Sciatic nerve (tissue), 2 donors: ENCODE measurements around the gene BBS12. TPM values are rescaled to one million over a fixed set of nuclear protein-coding genes. Genes with fewer than 3 reads are reported as not detected.
A peak's percentile ranks its signal among the peaks of the same experiment; 100 is the strongest.

Source experiments
- ATAC-seq: fragments of 200-7000 bp; cut with Tn5 transposase; one replicate; pipeline ENCODE4 v1.9.1; 2020; ENCODE audit warnings: mild to moderate bottlenecking, moderate library complexity
- DNase-seq: peaks from one replicate; pipeline ENCODE4 v3.0.0-alpha.2; 2020; ENCODE audit warnings: low spot score
- intact Hi-C: fragments of 100-400 bp; cut with DNase I; formaldehyde crosslinking; loops from one replicate; pipeline ENCODE4 v1.14.2; 2022
- total RNA-seq: library from RNA; stranded (reverse); fragmentation: NEBNext Ultra II Directional; extraction: Animal tissue kit (Norgen Biotek cat#: 25700); gene quantifications from one replicate; pipeline ENCODE4 v1.2.1, GENCODE V29; 2021
- donor health status: DM: no; HTN: no; CAD: no.
- donor health status: DM: no; HTN: no; CAD: no.

BBS12 gene
- total RNA-seq, 1 donor from 2014 or later = 4.2 TPM

- intact Hi-C loops = no loop called here
- DNase-seq (no peak), ATAC-seq (no peak)
Measured at GRCh38 chr4:122710434-122711308, 21.8 kb upstream of the BBS12 start.

GRCh38 chr4:122711919-122712318, 20.6 kb upstream of the BBS12 start:
- intact Hi-C loops = no loop called here
- ATAC-seq = no peak
- DNase-seq = no peak

GRCh38 chr4:122712782-122713181, 19.7 kb upstream of the BBS12 start:
- ATAC-seq (no peak), DNase-seq (no peak)
- intact Hi-C loops = no loop called here

- no peak for ATAC-seq
- DNase-seq = no peak
- intact Hi-C loops = no loop called here
Measured at GRCh38 chr4:122715221-122715620, 17.3 kb upstream of the BBS12 start.

- ATAC-seq (peak; percentile 70), DNase-seq (peak; percentile 80)
- intact Hi-C loops = no loop called here
Measured at GRCh38 chr4:122716825-122717448, 15.6 kb upstream of the BBS12 start.

- DNase-seq (no peak), ATAC-seq (no peak)
- intact Hi-C loops = no loop called here
Measured at GRCh38 chr4:122718281-122718680, 14.2 kb upstream of the BBS12 start.

GRCh38 chr4:122722256-122722655, 10.2 kb upstream of the BBS12 start:
- intact Hi-C loops = no loop called here
- DNase-seq (no peak), ATAC-seq (no peak)

GRCh38 chr4:122728856-122729255, 3.6 kb upstream of the BBS12 start:
- intact Hi-C loops = no loop called here
- no peak for ATAC-seq
- DNase-seq = no peak

GRCh38 chr4:122731676-122732075, 828 bp upstream of the BBS12 start:
- no peak for DNase-seq
- intact Hi-C loops = no loop called here
- no peak for ATAC-seq

- ATAC-seq (no peak), DNase-seq (no peak)
- intact Hi-C loops = no loop called here
Measured at GRCh38 chr4:122733787-122734120, 1.2 kb downstream of the BBS12 start.

- intact Hi-C loops = no loop called here
Measured at GRCh38 chr4:122739174-122739573, 6.7 kb downstream of the BBS12 start.

GRCh38 chr4:122742933-122743829, 10.7 kb downstream of the BBS12 start:
- no peak for DNase-seq
- intact Hi-C loops = no loop called here
- no peak for ATAC-seq

More at GRCh38 chr4:122739174-122739573, 6.7 kb downstream of the BBS12 start:
- no peak for ATAC-seq
- no peak for DNase-seq

- ATAC-seq (peak; percentile 41), DNase-seq (no peak)
- intact Hi-C loops = no loop called here
Measured at GRCh38 chr4:122744229-122744628, 11.7 kb downstream of the BBS12 start.

- ATAC-seq = no peak
- intact Hi-C loops = no loop called here
Measured at GRCh38 chr4:122746485-122746965, 14.0 kb downstream of the BBS12 start.

GRCh38 chr4:122747068-122747467, 14.6 kb downstream of the BBS12 start:
- intact Hi-C loops = no loop called here
- ATAC-seq = no peak
- DNase-seq = no peak

More at GRCh38 chr4:122746485-122746965, 14.0 kb downstream of the BBS12 start:
- no peak for DNase-seq

- DNase-seq (no peak), ATAC-seq (no peak)
- intact Hi-C loops = no loop called here
Measured at GRCh38 chr4:122747883-122748282, 15.4 kb downstream of the BBS12 start.

GRCh38 chr4:122749704-122750454, 17.4 kb downstream of the BBS12 start:
- intact Hi-C loops = loop anchor here (10.0 kb wide), 1 partner anchor 175 kb away; the partner anchor contains the start of gene NUDT6
- DNase-seq (no peak), ATAC-seq (no peak)

GRCh38 chr4:122755675-122756074, 23.2 kb downstream of the BBS12 start:
- intact Hi-C loops = loop anchor here (10.0 kb wide), 1 partner anchor 169 kb away; the partner anchor contains the start of gene NUDT6
- DNase-seq (no peak), ATAC-seq (no peak)
